Activated CD4-positive, CD25-positive, alpha-beta regulatory T cell treated with anti-CD3 and anti-CD28 coated beads, Interleukin-2, amount 50 U/mL, for 72 hours (primary cell): ENCODE results near the gene PDCD4.

Experiments used
- DNase-seq: peaks from one replicate; pipeline ENCODE4 v3.0.0; 2021

Gene PDCD4

GRCh38 chr10:110843031-110843430, 28.7 kb upstream of the PDCD4 start:
- DNase-seq: no peak

- no peak for DNase-seq
These were observed 27.7 kb upstream of the PDCD4 start for GRCh38 chr10:110843796-110844616.

- DNase-seq: no peak
These were observed 27.2 kb upstream of the PDCD4 start for GRCh38 chr10:110844617-110844881.

GRCh38 chr10:110845192-110845755, 26.5 kb upstream of the PDCD4 start:
- no peak for DNase-seq

- DNase-seq: no peak
These were observed 25.7 kb upstream of the PDCD4 start for GRCh38 chr10:110845756-110846620.

GRCh38 chr10:110847374-110847773, 24.4 kb upstream of the PDCD4 start:
- DNase-seq: no peak

- no peak for DNase-seq
These were observed 23.6 kb upstream of the PDCD4 start for GRCh38 chr10:110848106-110848505.

GRCh38 chr10:110850099-110850498, 21.6 kb upstream of the PDCD4 start:
- DNase-seq: no peak

GRCh38 chr10:110851020-110851612, 20.6 kb upstream of the PDCD4 start:
- no peak for DNase-seq

- DNase-seq: no peak
These were observed 19.4 kb upstream of the PDCD4 start for GRCh38 chr10:110852255-110852896.

GRCh38 chr10:110852947-110853346, 18.8 kb upstream of the PDCD4 start:
- no peak for DNase-seq

- DNase-seq: no peak
These were observed 17.7 kb upstream of the PDCD4 start for GRCh38 chr10:110853921-110854605.

GRCh38 chr10:110857265-110858171, 14.2 kb upstream of the PDCD4 start:
- no peak for DNase-seq

- DNase-seq: no peak
These were observed 13.3 kb upstream of the PDCD4 start for GRCh38 chr10:110858297-110858934.

GRCh38 chr10:110859206-110859972, 12.3 kb upstream of the PDCD4 start:
- no peak for DNase-seq

- no peak for DNase-seq
These were observed 11.8 kb upstream of the PDCD4 start for GRCh38 chr10:110859973-110860376.

GRCh38 chr10:110860576-110861241, 11.0 kb upstream of the PDCD4 start:
- peak; percentile 50 for DNase-seq

GRCh38 chr10:110861476-110861875, 10.3 kb upstream of the PDCD4 start:
- no peak for DNase-seq

GRCh38 chr10:110861930-110862649, 9.6 kb upstream of the PDCD4 start:
- no peak for DNase-seq
